Heart right ventricle (tissue), 16 donors: ENCODE measurements around the gene PLCB3. TPM values are rescaled to one million over a fixed set of nuclear protein-coding genes. Genes with fewer than 3 reads are reported as not detected.

Experiments
- ATAC-seq, 8 donors: fragments of 200-7000 bp; cut with Tn5 transposase; one replicate each; pipeline ENCODE4 v1.9.1; 2020; ENCODE audit warnings: mild to moderate bottlenecking in 8 of 8, moderate library complexity in 8 of 8, moderate number of reproducible peaks in 1 of 8
- DNase-seq, 2 donors: peaks; one replicate each; pipeline ENCODE4 v3.0.0-alpha.2; 2020
- H3K27ac ChIP-seq, 10 donors: fragments of 200-600 bp; sonication (generic) in 2 of 10; one replicate each; pipeline versions ENCODE4 v1.5.0 to v1.8.0; 2020 to 2022; ENCODE audit warnings: mild to moderate bottlenecking in 3 of 10
- H3K27me3 ChIP-seq, 7 donors: fragments of 200-600 bp; one replicate each; pipeline ENCODE4 v1.8.0; 2021 to 2022; ENCODE audit warnings: mild to moderate bottlenecking in 2 of 7
- H3K36me3 ChIP-seq, 9 donors: fragments of 200-600 bp; sonication (generic) in 1 of 9; one replicate each; pipeline versions ENCODE4 v1.5.0 to v1.8.0; 2020 to 2022; ENCODE audit warnings: mild to moderate bottlenecking in 2 of 9
- H3K4me1 ChIP-seq, 9 donors: fragments of 200-600 bp; sonication (generic) in 1 of 9; one replicate each; pipeline versions ENCODE4 v1.5.0 to v1.8.0; 2020 to 2022; ENCODE audit warnings: mild to moderate bottlenecking in 4 of 9
- H3K4me3 ChIP-seq, 10 donors: fragments of 200-600 bp; sonication (generic) in 2 of 10; one replicate each; pipeline versions ENCODE4 v1.5.0 to v1.8.0; 2020 to 2022; ENCODE audit warnings: mild to moderate bottlenecking in 7 of 10, moderate library complexity in 2 of 10
- H3K9me3 ChIP-seq, 11 donors: fragments of 200-600 bp in 10 of 11; sonication (generic) in 2 of 11; one replicate each; pipeline versions ENCODE4 v1.5.0 to v1.8.0; 2013 to 2022; ENCODE audit warnings: mild to moderate bottlenecking in 2 of 11, control low read depth in 1 of 11, moderate library complexity in 1 of 11
- WGBS, 2 donors: extraction: QIAGEN DNeasy Blood & Tissue Kit; methylation state at CpG; one replicate each; pipeline ENCODE4 v1.1.7; 2013; ENCODE audit warnings: inconsistent platforms in 1 of 2; 5-methylcytosine and 5-hydroxymethylcytosine counted together
- intact Hi-C, 10 donors: fragments of 100-400 bp; cut with DNase I; formaldehyde crosslinking; loops; one replicate each; pipeline versions ENCODE4 v1.11.1 to v1.14.2; 2022
- polyA plus RNA-seq, 2 donors: library from polyadenylated mRNA; stranded (reverse); fragments of 200-250 nt; gene quantifications; one replicate each; pipeline ENCODE4 v1.2.3, GENCODE V29; 2013
- total RNA-seq, 10 donors: library from RNA; stranded (reverse); fragmentation: NEBNext Ultra II Directional in 3 of 10; extraction: Animal tissue kit (Norgen Biotek cat#: 25700) in 3 of 10; gene quantifications; one replicate each; pipeline versions ENCODE4 v1.2.1 to v1.2.4, GENCODE V29; 2021 to 2023
- TF ChIP-seq, protein P1 (sequence below), 9 donors: fragments of 200-600 bp; sonication (generic) in 2 of 9; IDR thresholded peaks; one replicate each; pipeline versions ENCODE4 v1.5.0 to v1.8.0; 2021 to 2022; ENCODE audit warnings: antibody characterized with exemption in 9 of 9, mild to moderate bottlenecking in 5 of 9, moderate library complexity in 1 of 9
- donor health status: Arrhythmogenic right ventricular cardiomyopathy.
- donor health status: ischemic (EF 13 %, LVEDD 7.1; RV severe dilation, severe dysfunction).
- donor health status: healthy with polysubstance abuse.
- donor health status: DM: no; HTN: yes; CAD: no.
- donor health status: DM: no; HTN: no; CAD: no.
- donor health status: ischemic (EF 25% LVEDD 6.9; RV normal size, moderate dysfunction).
- donor health status: ischemic (EF 25% LVEDD 5.7; RV mildly dilated, moderate dysfunction).
- donor health status: healthy.
- donor health status: DM: yes; HTN: yes; CAD: no.
- donor health status: Ischemic cardiomyopathy.
- donor health status: ischemic (EF 35%, LVEDD 5.7; RV mildly dilated, moderate dysfunction).
- donor health status: nonischemic (EF 11% LVEDD 7.7; RV severe dilation, severe dysfunction).
- donor health status: DM: yes; HTN: yes; CAD: no.
- donor health status: PGD.
- donor health status: ischemic (EF 29% LVEDD 5.4; RV normal size, mild dysfunction).
- donor health status: nonischemic (EF 23%, LVEDD 6.1; RV moderate dilation, normal function).

The PLCB3 gene
- total and polyA plus RNA-seq, 12 donors = 5.8 to 13.3 (median 8.9) TPM

DNA sequence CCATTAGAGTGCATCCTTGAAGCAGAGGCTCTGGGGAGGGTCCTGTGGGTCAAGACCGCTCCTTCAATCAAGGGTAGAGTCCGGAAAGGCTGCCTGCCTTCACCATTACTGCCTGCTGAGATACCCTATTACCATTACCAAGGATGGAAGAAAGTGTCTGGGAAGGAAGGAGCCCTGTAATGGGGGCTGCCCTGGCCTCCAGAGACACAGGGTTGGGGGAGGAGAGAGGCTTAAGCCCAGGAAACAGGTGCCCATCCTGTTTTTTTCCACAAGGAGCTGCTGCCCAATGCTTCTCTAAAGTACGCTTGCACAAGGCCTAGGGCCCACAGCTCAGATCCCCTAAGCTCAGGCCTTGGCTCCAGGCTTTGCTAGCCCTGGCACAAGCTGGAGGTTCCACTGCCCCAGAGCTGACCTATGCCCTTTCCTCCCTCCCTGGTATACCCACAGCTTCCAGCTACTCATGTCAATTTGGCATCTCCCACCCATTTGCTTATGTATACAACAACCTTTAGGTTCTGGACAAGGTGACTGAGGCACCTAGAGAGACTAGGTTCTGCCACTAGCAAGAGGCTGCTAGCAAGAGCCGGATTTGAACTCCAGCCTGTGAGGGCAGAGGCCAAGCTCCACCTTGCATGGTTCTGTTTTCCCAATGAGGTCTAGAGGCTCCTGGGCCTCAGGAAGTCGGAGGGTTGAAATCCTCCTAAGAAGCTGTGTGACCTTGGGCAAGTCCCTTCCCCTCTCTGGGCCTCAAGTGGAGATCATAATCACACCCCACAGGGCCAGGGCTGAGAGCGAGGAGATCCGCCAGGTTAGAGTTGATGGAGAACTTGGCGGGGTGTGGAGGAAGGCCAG is 1.5 kb upstream of the PLCB3 start:
- Histone ChIP-seq H3K36me3 (peaks cover 0 to 9% (median 0%) of the 10 kb centered on the region in 9 donors), H3K4me1 (peaks cover 9 to 62% (median 54%) of the 10 kb centered on the region in 9 donors), H3K27me3 (no peaks in the 10 kb centered on the region), H3K9me3 (no peaks in the 10 kb centered on the region), H3K4me3 (no peak overlapping the region), H3K27ac (no peak overlapping the region)
- ATAC-seq = no peak
- no peak for DNase-seq
- 90 to 92% methylated on average over 8 of the region's 8 CpGs for WGBS, 2 donors
- TF ChIP-seq, protein P1, sequence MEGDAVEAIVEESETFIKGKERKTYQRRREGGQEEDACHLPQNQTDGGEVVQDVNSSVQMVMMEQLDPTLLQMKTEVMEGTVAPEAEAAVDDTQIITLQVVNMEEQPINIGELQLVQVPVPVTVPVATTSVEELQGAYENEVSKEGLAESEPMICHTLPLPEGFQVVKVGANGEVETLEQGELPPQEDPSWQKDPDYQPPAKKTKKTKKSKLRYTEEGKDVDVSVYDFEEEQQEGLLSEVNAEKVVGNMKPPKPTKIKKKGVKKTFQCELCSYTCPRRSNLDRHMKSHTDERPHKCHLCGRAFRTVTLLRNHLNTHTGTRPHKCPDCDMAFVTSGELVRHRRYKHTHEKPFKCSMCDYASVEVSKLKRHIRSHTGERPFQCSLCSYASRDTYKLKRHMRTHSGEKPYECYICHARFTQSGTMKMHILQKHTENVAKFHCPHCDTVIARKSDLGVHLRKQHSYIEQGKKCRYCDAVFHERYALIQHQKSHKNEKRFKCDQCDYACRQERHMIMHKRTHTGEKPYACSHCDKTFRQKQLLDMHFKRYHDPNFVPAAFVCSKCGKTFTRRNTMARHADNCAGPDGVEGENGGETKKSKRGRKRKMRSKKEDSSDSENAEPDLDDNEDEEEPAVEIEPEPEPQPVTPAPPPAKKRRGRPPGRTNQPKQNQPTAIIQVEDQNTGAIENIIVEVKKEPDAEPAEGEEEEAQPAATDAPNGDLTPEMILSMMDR (IDR thresholded peaks at IDR 0.05) = no peak
- intact Hi-C loops = loop anchor here in 3 of 10 donors (2.0 to 5.0 kb wide), 3 partner anchors 17 to 53 kb away; partner anchors contain the start of gene CATSPERZ (in 2 of the 3)

DNA sequence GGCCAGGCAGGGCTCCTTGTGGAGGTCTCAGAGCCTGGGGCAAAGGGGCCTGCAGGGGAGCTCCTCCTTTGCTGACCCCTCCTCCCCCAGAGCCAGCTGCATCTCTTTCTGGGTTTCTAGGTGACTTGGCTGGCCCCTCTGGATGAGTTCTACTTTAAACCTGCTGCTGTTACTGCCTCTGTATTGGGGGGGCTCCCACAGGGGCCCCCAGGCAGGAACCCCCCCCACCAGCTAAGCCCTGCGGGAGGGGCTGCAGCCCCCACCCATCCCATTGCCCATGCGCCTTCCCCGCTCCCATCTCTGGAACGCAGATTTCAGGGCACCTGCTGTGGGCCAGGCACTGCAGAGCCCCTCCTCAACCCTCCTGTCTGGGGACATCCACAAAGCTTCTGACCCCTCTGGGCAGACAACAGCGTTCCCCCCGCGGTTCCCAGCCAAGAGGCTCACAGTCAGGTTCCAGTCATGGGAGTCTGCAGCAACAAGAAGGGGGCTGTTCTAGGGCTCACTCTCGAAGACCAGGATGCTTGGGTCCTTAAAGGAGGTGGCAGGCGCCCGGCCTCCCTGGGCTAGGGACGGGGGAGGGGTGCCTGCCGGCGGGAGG is 815 bp upstream of the PLCB3 start:
- intact Hi-C loops = loop anchor here in 3 of 10 donors (1.0 to 5.0 kb wide), 4 partner anchors 16 to 52 kb away; partner anchors contain the start of gene CATSPERZ (in 1 of the 3)
- Histone ChIP-seq H3K36me3 (peaks cover 0 to 14% (median 2%) of the 10 kb centered on the region in 9 donors), H3K4me3 (peak overlapping the region in 9 of 10 donors; percentile 72 to 93 (median 84)), H3K27ac (peak overlapping the region in 6 of 10 donors; percentile 11 to 85 (median 66)), H3K9me3 (no peaks in the 10 kb centered on the region), H3K27me3 (no peaks in the 10 kb centered on the region), H3K4me1 (peaks cover 9 to 55% (median 46%) of the 10 kb centered on the region in 9 donors)
- ATAC-seq (no peak), DNase-seq (no peak)
- TF ChIP-seq, protein P1 (IDR thresholded peaks at IDR 0.05) = no peak
- 22 to 25% methylated on average over 13 of the region's 13 CpGs for WGBS, 2 donors

DNA sequence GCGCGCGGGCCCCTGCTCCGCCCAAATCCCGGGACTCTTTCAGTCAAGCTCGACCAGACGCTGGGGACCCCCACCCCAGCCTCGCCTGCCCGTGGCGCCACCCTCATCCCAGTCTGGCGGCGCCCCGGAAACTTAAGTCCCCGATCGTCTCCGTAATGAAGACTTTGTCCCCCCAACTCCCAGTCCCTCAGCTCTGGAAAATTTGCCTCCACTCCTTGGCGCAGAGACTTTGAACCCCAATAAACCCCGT is 348 bp downstream of the PLCB3 start:
- WGBS, 2 donors = 1 to 3% methylated on average over 18 of the region's 18 CpGs
- Histone ChIP-seq H3K4me1 (peaks cover 4 to 47% (median 41%) of the 10 kb centered on the region in 9 donors), H3K27ac (peak overlapping the region; percentile 11 to 87 (median 82)), H3K9me3 (no peaks in the 10 kb centered on the region), H3K36me3 (peaks cover 0 to 26% (median 14%) of the 10 kb centered on the region in 9 donors), H3K4me3 (peak overlapping the region; percentile 70 to 93 (median 84)), H3K27me3 (no peaks in the 10 kb centered on the region)
- intact Hi-C loops = loop anchor here in 5 of 10 donors (1.0 to 5.0 kb wide), 4 partner anchors 15 to 51 kb away; partner anchors contain the start of gene CATSPERZ (in 1 of the 5)
- DNase-seq (no peak), ATAC-seq (no peak)
- TF ChIP-seq, protein P1 (IDR thresholded peaks at IDR 0.05) = no peak
